T1000 (cell line): ENCODE results near the gene CACNA1C.

Experiments used
- DNase-seq: peaks from one replicate; lab custom pipeline; 2025; ENCODE audit warnings: mixed read lengths; lab: John Stamatoyannopoulos, UW

CACNA1C gene

GRCh38 chr12:2343681-2344080 is 290.9 kb downstream of the CACNA1C start:
- no peak for DNase-seq

DNA sequence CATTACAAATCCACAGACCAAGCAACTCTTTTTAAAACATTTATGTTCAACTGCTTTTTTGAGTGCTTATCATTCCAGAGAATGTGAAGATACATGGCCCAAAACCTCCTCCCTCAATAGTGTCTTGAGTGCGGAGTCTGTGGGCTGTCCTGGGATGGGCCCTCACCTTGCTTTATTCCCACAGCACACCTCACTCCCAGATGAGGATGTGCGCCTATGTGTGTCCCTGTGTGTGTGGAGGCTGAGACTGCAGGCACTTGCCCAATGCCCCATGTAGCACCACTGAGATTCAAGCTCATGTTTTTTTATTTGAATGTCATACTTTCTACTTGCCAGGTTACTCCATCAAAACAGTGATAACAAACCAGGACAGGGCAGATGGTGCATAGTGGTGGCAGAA is 291.7 kb downstream of the CACNA1C start:
- no peak for DNase-seq

DNA sequence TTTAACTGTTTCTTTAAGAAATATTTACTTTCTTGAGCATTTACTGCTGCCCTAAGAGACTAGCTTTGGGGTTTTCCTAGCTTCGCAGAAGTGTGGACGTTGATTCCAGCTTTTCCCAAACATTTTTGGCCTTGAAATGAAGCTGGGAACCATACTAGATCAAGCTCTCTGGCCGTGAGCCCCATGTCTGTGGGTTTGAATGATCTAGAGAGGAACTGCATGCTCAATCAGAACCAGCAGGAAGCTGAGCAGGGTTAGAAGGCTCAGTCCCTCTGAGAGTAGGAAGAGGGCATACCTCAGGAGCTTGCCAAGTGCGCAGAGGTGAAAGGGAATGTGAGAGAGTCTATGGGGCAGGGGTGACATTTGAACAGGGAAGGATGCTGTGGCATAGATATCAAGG is 292.1 kb downstream of the CACNA1C start:
- no peak for DNase-seq

DNA sequence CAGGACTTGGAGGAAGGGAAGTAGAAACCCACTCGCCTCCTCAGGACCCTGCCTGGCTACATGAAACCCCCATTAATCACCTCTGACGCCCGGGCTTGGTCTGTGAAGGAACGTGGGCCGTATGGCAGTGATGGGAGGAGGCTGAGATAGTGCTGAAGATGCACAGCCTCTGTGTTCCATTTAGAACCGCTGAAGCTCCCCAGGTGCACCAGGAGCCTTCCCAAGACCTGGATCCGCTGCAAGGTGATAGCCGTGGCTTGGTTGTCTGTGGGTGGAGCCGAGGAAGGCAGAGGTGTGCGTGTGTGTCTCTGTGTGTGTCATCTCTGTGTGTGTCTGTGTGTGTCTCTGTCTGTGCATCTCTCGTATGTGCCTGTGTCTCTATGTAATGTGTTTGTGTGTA is 293.1 kb downstream of the CACNA1C start:
- DNase-seq = no peak

DNA sequence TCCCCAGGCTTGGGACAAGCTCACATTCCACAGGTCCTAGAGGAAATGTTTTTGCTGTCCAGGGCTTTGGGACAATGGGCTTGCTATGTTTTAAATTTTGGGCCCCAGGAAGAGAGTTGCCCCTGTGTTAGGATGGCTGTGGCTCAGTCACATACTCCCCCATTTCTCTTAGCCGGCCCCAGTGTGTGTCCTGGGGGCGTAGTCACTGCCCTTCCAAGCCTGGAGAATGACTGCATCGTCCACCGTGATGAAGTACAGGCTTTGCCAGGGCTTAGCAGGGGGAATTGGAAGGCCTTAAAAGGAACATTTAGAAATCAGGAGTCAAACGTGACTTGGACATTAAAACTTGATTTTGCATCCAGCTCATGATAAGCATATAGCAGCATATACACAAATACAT is 293.6 kb downstream of the CACNA1C start:
- no peak for DNase-seq

GRCh38 chr12:2347137-2347843 is 294.5 kb downstream of the CACNA1C start:
- no peak for DNase-seq

GRCh38 chr12:2347844-2348481 is 295.2 kb downstream of the CACNA1C start:
- no peak for DNase-seq

DNA sequence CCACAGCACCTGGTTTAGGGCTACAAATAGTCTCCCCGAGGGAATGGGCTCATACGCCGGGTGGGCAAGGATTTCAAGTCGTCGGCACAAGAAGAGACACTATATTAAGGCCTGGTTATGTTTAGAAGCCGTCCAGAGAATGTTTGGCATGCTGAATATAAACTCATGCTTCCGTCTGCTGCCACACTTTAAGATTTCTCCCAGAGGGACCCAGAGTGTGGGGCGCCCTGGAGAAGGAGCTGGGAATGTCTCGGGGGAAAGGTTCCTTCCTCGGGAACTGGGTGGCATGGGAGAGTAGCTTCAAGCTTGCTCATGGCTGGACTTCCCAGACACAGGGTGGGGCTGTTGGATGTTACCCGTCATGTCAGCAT is 295.7 kb downstream of the CACNA1C start:
- no peak for DNase-seq

DNA sequence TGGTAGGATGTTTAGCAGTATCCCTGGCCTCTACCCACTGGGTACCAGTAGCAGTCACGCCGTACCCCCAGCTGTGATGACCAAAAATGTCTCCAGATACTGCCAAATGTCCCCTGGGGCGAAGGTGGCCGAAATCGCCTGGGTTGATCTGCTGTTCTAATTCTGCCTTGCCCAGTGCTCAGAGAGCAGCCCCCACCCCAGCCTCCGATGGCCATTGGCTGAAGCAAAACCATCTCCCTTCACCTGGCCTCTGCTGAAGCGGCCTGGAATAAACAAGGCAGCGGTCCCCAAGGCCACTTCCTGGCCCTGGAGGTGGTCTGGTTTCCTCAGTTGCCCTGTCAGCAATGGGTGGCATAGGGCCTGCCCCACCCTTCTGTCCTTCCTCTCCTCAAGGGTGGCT is 298.4 kb downstream of the CACNA1C start:
- DNase-seq = no peak

DNA sequence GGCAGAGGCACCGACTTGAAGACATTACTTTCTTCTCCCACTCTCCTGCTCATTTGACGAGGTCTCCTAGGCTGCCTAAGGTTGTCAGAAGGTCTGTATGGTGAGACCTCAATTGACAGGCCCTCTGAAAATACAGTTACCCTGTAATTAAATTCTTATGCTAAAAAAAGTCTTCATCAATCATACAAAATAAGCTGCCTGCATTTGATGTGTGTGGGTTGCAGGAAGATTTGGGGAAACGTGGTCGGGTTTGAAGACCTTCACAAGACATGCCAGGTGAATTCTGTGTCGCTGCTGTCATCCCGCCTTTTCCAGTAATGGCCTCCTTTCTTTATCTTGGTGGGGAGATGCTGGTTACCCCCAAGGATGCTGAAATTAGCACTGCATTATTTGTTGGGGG is 299.4 kb downstream of the CACNA1C start:
- no peak for DNase-seq

DNA sequence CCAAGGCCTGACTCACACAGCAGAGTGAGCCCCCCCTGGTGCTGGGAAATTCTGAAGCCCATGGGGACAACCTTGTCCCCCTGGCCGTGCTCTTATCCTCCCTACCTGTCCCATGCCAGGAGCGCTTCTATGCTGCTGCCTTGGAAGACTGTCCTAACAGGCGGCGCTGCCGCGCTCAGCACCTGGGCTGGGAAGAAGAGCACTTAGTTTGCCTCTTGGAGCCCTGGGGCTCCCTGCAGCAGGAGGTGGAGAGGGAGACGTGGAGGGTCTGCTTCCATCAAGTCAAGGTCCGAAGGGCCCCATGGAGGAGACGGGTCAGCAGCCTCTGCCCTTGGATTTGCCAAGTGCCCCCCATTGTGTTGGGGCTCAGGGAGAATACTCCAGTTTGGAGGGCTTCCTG is 300.5 kb downstream of the CACNA1C start:
- DNase-seq = no peak

- no peak for DNase-seq
These were observed 300.9 kb downstream of the CACNA1C start for GRCh38 chr12:2353691-2354090.

- DNase-seq = no peak
These were observed 301.6 kb downstream of the CACNA1C start for GRCh38 chr12:2354151-2354991.

DNA sequence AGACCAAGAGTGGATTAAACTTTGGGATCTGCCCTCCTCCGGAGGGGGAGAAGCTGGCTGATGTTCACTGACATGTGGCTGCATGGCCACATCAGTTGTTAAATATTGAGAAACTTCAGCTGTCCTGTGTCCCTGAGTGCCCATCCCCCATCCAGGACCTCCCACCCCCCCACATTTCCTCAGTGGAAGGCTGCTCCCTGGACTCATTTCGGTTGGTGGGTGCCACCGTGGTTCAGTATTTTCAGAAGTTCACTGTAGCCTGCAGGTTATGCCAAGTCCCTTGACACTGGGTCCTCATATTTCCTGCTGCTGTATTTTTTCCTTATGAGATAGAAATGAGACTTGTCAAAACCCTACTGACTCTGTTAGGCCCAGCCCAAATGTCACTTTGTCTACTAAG is 302.4 kb downstream of the CACNA1C start:
- no peak for DNase-seq

DNA sequence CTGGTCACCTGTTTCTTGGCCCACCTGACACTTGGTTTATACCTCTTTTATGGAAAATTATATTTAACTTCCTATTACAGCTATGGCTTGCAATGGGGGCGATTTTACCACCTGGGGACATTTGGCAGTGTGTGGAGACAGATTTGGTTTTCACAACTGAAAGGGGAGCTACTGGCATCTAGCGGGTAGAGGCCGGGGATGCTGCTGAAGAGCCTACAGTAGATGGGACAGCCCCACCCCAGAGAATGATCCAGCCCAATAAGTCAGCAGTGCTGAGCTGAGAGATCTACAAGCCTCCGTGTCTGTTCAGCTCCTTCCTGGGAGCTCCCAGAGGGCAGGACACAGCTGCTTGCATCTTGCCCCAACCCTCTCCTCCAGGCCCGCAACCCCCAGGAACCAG is 302.8 kb downstream of the CACNA1C start:
- DNase-seq = no peak

DNA sequence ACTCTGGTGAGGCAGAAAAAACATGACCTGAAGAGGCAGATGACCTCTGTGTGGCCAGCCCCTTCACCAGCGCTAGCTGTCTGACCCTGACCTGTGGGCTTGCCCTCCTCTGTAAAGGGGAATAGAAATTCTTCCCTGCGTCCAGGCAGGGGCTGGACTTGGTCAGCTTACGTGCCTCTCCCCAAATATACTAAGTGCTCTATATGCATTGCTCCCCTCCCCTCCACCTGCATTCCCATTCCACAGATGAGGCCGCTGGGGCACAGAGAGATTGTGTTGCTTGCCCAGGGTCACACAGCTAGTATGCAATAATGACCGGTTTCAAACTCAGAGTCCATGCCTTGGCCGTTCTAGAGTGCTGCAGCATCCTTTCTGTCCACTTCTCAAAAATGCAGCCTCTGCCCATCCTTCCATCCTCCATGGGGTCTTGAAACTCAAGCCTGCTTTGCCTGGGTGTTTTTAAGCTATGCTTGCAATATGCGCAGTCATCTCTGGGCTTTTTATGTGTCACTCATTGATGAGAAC is 303.9 kb downstream of the CACNA1C start:
- no peak for DNase-seq

- no peak for DNase-seq
These were observed 306.3 kb downstream of the CACNA1C start for GRCh38 chr12:2358986-2359658.

DNA sequence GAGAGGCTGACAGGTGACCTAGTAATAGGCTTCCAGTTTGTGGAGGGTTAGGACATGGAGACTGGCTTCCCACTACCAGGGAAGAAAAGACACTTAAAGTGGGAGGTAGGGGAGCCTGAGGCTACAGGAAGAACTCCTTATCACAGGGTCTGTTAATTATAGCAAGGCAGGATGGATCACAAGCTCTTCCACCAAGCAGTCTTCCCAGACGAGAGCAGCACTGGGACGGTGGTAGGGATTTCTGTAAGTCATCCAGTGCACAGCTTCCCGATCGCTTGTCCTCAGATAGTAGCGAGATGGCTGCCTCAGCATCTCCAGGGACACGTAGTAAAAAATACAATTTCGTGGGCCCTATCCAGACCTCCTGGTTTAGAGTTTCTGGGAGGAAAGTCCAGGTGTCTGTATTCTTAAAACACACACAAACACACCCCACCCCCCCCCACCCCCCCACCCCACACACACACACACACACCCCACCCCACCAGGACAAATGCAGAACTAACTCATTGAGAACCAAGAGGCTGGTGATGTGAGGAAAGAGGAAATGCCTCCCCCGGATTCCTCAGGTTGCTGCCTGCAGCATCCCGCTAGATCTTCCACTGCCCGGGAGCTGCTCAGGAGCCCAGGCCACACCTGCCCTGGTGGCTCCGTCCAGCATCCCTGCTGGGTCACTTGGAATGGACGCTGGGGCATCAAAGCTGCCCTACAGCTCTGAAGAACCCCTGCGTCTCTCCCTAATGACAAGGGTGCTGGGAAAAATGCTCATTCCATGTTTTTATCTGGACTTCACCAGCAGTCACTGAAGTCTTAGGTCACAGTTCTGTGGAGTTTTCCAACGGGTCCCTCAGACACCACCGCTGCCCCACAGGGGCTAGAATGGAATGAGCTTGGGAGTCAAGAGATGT is 307.2 kb downstream of the CACNA1C start:
- no peak for DNase-seq

DNA sequence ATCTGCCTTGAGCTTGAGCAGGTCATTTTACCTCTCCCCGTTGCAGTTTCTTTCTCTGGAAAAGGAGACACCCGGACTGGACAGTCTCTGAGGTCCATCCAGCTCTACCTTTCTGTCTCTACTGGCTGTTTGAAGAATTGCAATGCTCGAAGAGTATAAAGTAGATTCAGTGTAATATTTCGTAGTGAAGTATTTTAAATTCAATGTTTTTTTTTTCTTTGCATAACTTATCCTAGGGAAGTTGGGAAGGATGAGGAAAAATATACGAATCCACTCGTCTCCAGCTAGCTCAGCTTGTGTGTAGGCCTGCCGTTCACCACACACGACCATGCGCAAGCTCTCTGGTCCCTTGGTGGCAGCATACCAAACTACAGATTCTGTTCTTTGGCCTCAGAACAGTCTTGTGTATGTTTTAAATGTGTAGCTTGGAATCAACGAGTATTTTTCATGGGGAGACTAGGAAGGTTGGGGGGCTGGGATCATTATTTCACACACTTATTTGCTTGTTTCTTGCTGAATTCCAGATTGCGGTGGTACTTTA is 307.9 kb downstream of the CACNA1C start:
- no peak for DNase-seq

- no peak for DNase-seq
These were observed 311.2 kb downstream of the CACNA1C start for GRCh38 chr12:2363836-2364609.
